ENCODE measurements around the gene NGB. TPM values are rescaled to one million over a fixed set of nuclear protein-coding genes. Genes with fewer than 3 reads are reported as not detected.
A peak's percentile ranks its signal among the peaks of the same experiment; 100 is the strongest.

Gene NGB
- total and polyA plus RNA-seq, 2 donors (not counting 3 experiments of a cell fraction or from before 2014, with no cell fraction given): not detected

DNA sequence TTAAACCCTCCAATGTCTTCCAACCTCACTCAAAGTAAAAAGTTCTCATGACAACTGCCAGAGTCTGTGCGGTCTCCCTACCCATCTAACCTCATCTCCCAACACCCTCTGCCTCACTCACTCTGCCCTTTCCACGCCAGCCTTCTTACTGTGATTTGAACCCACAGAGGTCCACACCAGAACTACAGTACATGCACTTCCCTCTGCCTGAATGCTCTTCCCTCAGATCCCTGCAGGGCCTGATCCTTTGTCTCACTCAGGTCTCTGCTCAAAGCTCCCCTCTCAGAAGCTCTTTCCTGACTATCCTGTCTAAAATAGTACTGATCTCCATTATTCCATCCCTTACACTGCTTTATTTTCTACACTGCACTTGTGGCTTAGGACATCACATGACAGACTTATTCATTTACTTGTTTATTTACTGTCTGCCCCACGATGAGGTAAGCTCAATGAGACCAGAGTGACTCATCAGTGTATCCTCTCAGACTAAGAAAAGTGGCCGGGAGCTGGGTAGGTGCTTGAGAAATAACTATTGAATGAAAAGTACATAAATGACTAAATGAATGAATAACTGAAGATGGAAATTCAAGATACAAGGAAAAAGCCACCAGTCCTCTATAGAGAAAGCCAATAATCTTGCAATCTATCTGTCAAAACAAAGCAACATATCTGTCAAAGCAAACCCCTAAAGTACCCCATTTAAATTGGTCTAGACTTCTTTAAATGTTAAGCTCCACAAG is 32.6 kb upstream of the NGB start:
- BruUV-seq (replicated peaks): no TSS peak
- no peaks in the 10 kb centered on the region for H4K20me1 ChIP-seq (replicated peaks; ENCODE audit: control insufficient read depth, extremely low read depth, insufficient read depth, low read length)
- no peak overlapping the region for H3K4me3 ChIP-seq (replicated peaks in 1 of 3; ENCODE audit: insufficient read depth in 1 of 3, low read depth in 1 of 3, low read length in 3 of 3)
- intact Hi-C loops (cut with micrococcal nuclease): loop anchor here (1.0 kb wide), 3 partner anchors 17 to 154 kb away; partner anchors contain the start of genes POMT2 and VIPAS39
- TF ChIP-seq POLR2AphosphoS5 (IDR thresholded peaks at IDR 0.05; ENCODE audit: insufficient read depth, low read depth, low read length) (peak; percentile 34), FOS (IDR thresholded peaks at IDR 0.05; ENCODE audit: borderline replicate concordance, insufficient read depth, low read length) (peak; percentile 99), JUN (IDR thresholded peaks at IDR 0.05; ENCODE audit: borderline replicate concordance, insufficient read depth, insufficient read length, low read depth) (peak; percentile 98), GATA2 (IDR thresholded peaks at IDR 0.05; ENCODE audit: insufficient read depth, insufficient read length, low read depth, low read length) (peak; percentile 74)
- TF ChIP-seq, protein P1, sequence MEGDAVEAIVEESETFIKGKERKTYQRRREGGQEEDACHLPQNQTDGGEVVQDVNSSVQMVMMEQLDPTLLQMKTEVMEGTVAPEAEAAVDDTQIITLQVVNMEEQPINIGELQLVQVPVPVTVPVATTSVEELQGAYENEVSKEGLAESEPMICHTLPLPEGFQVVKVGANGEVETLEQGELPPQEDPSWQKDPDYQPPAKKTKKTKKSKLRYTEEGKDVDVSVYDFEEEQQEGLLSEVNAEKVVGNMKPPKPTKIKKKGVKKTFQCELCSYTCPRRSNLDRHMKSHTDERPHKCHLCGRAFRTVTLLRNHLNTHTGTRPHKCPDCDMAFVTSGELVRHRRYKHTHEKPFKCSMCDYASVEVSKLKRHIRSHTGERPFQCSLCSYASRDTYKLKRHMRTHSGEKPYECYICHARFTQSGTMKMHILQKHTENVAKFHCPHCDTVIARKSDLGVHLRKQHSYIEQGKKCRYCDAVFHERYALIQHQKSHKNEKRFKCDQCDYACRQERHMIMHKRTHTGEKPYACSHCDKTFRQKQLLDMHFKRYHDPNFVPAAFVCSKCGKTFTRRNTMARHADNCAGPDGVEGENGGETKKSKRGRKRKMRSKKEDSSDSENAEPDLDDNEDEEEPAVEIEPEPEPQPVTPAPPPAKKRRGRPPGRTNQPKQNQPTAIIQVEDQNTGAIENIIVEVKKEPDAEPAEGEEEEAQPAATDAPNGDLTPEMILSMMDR (IDR thresholded peaks at IDR 0.05; ENCODE audit: extremely low read depth in 1 of 2, insufficient read depth in 1 of 2, low read depth in 1 of 2, low read length in 2 of 2): no peak
- DNase-seq (ENCODE audit: low read depth, low spot score) (peak; percentile 96), FAIRE-seq (peak; percentile 94)
- peaks cover 29% of the 10 kb centered on the region for H3K4me1 ChIP-seq (ENCODE audit: control insufficient read depth, extremely low read depth, insufficient read depth, low read length)
- CTCF ChIA-PET: interaction anchor here (0.6 to 12.7 kb wide), 5 partner anchors 11 to 593 kb away, joined by 3 to 515 read pairs (median 5); partner anchors contain the start of genes GSTZ1 and POMT2
- peak overlapping the region; percentile 47 for H2AFZ ChIP-seq (ENCODE audit: low read depth, low read length)
- POLR2A ChIA-PET: interaction anchor here (1.1 to 2.0 kb wide), 3 partner anchors 12 to 154 kb away, joined by 4 to 7 read pairs (median 6); partner anchors contain the start of genes GSTZ1, POMT2 and VIPAS39
- H3K79me2 ChIP-seq (ENCODE audit: control insufficient read depth, insufficient read depth, low read length): no peaks in the 10 kb centered on the region
- peaks cover 0 to 4% of the 10 kb centered on the region in 2 experiments for H3K36me3 ChIP-seq (ENCODE audit: control insufficient read depth in 2 of 2, extremely low read depth in 1 of 2, insufficient read depth in 2 of 2, low read length in 2 of 2)
- no peaks in the 10 kb centered on the region for H3K9me1 ChIP-seq (replicated peaks; ENCODE audit: control insufficient read depth, extremely low read depth, insufficient read depth, low read length)
- peak overlapping the region; percentile 68 for H3K9ac ChIP-seq (replicated peaks; ENCODE audit: extremely low read depth, insufficient read depth, low read length)
- peak overlapping the region; percentile 52 for H3K4me2 ChIP-seq (ENCODE audit: insufficient read depth, low read length)
- dilution Hi-C loops (cut with MboI; ENCODE audit: extremely low pct_ligation_motif_present, low sequenced_read_pairs): no loop called here
- H3K9me3 ChIP-seq (replicated peaks; ENCODE audit: control insufficient read depth, insufficient read depth, low read length): no peaks in the 10 kb centered on the region
- peak overlapping the region; percentile 96 for H3K27ac ChIP-seq (ENCODE audit: insufficient read depth, low read depth, low read length)
- no peaks in the 10 kb centered on the region for H3K27me3 ChIP-seq (ENCODE audit: control insufficient read depth in 2 of 2, insufficient read depth in 2 of 2, low read length in 2 of 2)
